Measurements from ENCODE around the gene LRMDA.

Gene LRMDA

DNA sequence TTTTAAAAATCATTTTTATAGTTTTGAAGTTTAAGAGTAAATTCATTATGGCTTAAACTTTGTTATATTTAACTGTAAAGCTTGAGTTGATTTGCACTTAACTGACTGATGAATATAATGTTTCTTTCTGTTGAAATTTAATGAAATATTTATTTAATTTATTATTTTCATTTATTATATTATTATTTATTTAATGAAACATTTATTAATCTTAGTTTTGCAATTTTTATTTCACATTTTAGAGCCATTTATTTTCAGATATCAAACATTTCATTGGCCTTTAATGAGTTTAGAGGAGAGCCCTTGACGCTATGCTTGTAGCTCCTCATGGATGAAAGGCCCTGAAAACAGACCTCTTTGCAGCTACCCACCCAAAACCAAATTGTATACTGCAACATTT, 570.0 kb downstream of the LRMDA start:
- H3K4me3 ChIP-seq (ENCODE audit: low read depth, low read length) = no peak overlapping the region
- TF ChIP-seq, protein P1, sequence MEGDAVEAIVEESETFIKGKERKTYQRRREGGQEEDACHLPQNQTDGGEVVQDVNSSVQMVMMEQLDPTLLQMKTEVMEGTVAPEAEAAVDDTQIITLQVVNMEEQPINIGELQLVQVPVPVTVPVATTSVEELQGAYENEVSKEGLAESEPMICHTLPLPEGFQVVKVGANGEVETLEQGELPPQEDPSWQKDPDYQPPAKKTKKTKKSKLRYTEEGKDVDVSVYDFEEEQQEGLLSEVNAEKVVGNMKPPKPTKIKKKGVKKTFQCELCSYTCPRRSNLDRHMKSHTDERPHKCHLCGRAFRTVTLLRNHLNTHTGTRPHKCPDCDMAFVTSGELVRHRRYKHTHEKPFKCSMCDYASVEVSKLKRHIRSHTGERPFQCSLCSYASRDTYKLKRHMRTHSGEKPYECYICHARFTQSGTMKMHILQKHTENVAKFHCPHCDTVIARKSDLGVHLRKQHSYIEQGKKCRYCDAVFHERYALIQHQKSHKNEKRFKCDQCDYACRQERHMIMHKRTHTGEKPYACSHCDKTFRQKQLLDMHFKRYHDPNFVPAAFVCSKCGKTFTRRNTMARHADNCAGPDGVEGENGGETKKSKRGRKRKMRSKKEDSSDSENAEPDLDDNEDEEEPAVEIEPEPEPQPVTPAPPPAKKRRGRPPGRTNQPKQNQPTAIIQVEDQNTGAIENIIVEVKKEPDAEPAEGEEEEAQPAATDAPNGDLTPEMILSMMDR (IDR thresholded peaks at IDR 0.05; ENCODE audit: low read depth, low read length) = no peak
- no peak for DNase-seq (ENCODE audit: low read depth, low spot score)
- in situ Hi-C loops (cut with HindIII; ENCODE audit: low sequenced_read_pairs) = no loop called here

DNA sequence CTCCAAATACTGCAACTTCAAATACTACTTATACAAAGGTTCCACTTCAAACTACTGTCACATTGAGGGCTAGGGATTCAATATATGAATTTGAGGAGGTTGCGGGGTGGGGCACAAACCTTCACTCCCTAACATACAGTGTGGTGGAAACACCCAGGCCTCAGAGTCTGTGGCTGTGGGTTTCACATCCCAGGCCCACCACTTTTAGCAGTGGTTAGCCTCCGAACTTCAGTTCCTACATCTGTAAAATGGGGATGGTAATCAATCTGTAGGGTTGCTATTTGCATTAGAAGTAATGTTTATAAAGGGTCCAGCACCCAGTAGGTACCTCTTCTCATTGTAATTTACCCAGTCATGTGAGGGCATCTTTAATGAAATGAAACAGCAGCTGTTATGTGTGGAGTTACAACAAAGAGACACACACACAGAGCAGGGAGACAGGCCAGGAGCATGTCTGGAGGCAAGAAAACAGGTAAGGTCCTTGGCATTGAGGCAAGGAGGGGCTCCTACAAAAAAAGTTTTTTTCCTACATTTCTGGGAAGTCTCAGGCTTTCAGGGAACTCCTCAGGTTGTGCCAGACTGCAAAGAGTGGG, 570.9 kb downstream of the LRMDA start:
- in situ Hi-C loops (cut with HindIII; ENCODE audit: low sequenced_read_pairs) = no loop called here
- DNase-seq (ENCODE audit: low read depth, low spot score) = no peak
- TF ChIP-seq, protein P1 (IDR thresholded peaks at IDR 0.05; ENCODE audit: low read depth, low read length) = no peak
- no peak overlapping the region for H3K4me3 ChIP-seq (ENCODE audit: low read depth, low read length)

DNA sequence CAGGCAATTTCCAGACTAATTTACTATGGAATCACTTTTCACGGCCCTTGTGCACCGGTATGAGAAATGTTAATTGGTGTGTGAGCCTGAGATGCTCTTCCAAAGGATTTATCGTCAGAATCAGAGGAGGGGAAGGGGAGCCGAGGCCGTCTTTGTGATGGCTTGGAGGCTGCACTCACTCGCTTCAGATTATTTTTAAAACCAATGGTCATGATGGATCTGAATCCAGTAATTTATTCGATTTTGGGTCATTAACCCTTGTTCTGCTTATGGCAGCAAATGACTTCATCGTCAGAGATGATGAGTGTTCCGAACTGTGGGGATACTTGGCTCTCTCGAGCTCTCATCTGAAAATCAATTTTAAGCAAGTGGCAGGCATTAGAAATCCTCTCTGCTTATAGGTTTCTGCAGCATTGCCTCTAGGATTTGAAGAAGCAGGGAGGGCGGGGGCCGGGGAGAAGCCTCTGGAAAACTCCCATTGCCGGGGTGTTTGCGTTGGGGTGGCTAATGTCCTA, 576.3 kb downstream of the LRMDA start:
- no peak for DNase-seq (ENCODE audit: low read depth, low spot score)
- H3K4me3 ChIP-seq (ENCODE audit: low read depth, low read length) = no peak overlapping the region
- in situ Hi-C loops (cut with HindIII; ENCODE audit: low sequenced_read_pairs) = no loop called here
- TF ChIP-seq, protein P1 (IDR thresholded peaks at IDR 0.05; ENCODE audit: low read depth, low read length) = no peak

DNA sequence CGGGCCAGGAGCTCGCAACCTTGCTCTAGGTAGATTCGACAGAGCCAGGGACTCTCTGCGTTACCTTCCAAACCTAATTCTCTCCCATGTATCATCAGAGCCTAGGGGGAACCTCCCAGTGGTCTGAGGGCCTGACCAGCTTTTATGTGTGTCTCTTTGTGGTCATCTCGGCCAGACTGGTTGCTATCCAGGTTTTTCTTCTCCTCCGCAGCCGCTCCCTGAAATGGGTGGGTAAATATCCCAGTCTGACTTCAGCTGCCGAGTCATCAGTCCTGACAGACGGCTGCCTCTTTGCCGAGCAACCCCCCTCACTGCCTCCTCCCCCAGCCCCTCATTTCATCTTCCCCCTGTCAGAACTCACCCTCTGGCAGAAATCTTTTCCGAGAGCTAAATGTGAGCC, 578.1 kb downstream of the LRMDA start:
- in situ Hi-C loops (cut with HindIII; ENCODE audit: low sequenced_read_pairs) = no loop called here
- no peak for DNase-seq (ENCODE audit: low read depth, low spot score)

DNA sequence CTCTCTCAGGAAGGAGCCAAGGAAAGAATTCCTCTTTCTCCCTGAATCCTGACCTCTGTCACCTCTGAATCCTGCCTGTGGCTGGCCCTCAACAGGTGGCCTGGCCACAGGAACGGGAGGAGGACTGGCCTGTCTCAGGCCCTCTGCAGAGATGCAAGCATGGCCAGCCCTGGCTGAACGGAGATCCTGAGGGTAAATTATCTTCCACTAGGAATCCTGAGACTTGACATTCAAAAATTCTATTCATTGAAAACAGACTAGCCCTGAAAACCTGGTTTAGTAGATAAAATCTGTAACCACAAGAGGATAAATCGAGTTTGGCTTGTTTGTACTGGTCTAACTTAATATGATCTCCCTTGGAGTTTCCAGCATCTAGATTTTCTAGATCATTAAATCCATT, 579.3 kb downstream of the LRMDA start:
- no peak overlapping the region for H3K4me3 ChIP-seq (ENCODE audit: low read depth, low read length)
- TF ChIP-seq, protein P1 (IDR thresholded peaks at IDR 0.05; ENCODE audit: low read depth, low read length) = no peak
- peak; percentile 55 for DNase-seq (ENCODE audit: low read depth, low spot score)
- in situ Hi-C loops (cut with HindIII; ENCODE audit: low sequenced_read_pairs) = no loop called here

More for the DNA sequence above, 578.1 kb downstream of the LRMDA start:
- TF ChIP-seq, protein P1 (IDR thresholded peaks at IDR 0.05; ENCODE audit: low read depth, low read length) = no peak
- H3K4me3 ChIP-seq (ENCODE audit: low read depth, low read length) = no peak overlapping the region

DNA sequence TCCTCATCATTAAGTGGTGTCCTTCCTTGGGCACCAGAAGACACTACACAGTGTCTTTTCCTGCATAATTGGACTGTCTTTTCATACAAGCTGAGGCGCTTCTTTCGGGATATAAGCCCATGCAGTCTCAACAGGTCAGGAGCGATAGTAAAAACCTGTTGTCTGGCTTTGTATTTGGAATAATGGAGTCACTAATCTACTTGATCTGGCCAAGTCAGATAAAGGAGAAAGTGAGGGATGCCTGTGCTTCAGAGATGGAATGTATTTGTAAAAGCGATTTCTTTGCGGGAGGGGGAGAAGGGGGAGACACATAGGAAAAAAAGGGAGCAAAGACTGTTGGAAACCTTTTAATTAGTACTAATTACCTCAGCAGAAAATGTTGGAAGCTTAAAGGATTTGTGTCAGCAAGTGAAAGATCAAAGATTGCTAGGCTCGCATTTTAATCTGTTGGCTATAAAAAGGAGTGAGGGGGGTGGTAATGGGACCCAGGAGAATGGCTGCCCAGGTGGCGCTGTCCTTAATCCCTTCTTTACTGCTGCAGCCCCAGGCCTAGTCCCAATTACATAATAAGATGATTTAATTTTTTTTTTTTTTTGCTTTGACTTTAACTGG, 581.4 kb downstream of the LRMDA start:
- H3K4me3 ChIP-seq (ENCODE audit: low read depth, low read length) = no peak overlapping the region
- no peak for DNase-seq (ENCODE audit: low read depth, low spot score)
- in situ Hi-C loops (cut with HindIII; ENCODE audit: low sequenced_read_pairs) = no loop called here
- TF ChIP-seq, protein P1 (IDR thresholded peaks at IDR 0.05; ENCODE audit: low read depth, low read length) = no peak

Data from astrocyte of the spinal cord (primary cell).